Naive thymus-derived CD4-positive, alpha-beta T cell (primary cell): ENCODE data around the gene PTPN13. TPM values are rescaled to one million over a fixed set of nuclear protein-coding genes. Genes with fewer than 3 reads are reported as not detected.

Experiments used
- ATAC-seq: fragments of 150-1000 bp; cut with Tn5 transposase; 2 replicates; pipeline ENCODE4 v1.10.0; 2021; ENCODE audit warnings: mild to moderate bottlenecking, moderate library complexity
- CTCF ChIA-PET: fragments of 350-600 bp; sonication (Branson Sonifier 250); formaldehyde crosslinking; loops from one replicate; lab custom pipeline; 2021; ENCODE audit warnings: antibody characterized with exemption; lab: Charles Lee
- POLR2A ChIA-PET: fragments of 350-600 bp; sonication (Branson Sonifier 250); formaldehyde crosslinking; loops from one replicate; lab custom pipeline; 2021; ENCODE audit warnings: antibody characterized with exemption, inconsistent platforms; lab: Charles Lee
- DNase-seq, 9 donors: peaks; one replicate each; pipeline versions ENCODE4 v3.0.0 to v3.0.0-alpha.2; 2020 to 2022; ENCODE audit warnings: mixed read lengths in 1 of 9
- H3K27ac ChIP-seq: one replicate; pipeline ENCODE4 v1.7.0; 2013; ENCODE audit warnings: mild to moderate bottlenecking, low read depth, low read length, moderate library complexity
- H3K27me3 ChIP-seq, 2 donors: one replicate each; pipeline ENCODE4 v1.7.0; 2013; ENCODE audit warnings: low read length in 2 of 2, mild to moderate bottlenecking in 2 of 2, moderate library complexity in 2 of 2; ENCODE audit not compliant: control insufficient read depth in 2 of 2, insufficient read depth in 2 of 2
- H3K36me3 ChIP-seq, 3 experiments: 1 replicate in 2 of 3; 2 replicates in 1 of 3; pipeline ENCODE4 v1.7.0; 2013; ENCODE audit warnings: low read length in 3 of 3, mild to moderate bottlenecking in 3 of 3, moderate library complexity in 1 of 3; ENCODE audit not compliant: insufficient read depth in 3 of 3, control insufficient read depth in 2 of 3
- H3K4me1 ChIP-seq, 2 donors: one replicate each; pipeline ENCODE4 v1.7.0; 2013; ENCODE audit warnings: low read length in 2 of 2, mild to moderate bottlenecking in 2 of 2, moderate library complexity in 1 of 2; ENCODE audit not compliant: control insufficient read depth in 2 of 2, insufficient read depth in 2 of 2
- H3K4me3 ChIP-seq: 2 replicates; pipeline ENCODE4 v1.7.0; 2013; ENCODE audit warnings: mild to moderate bottlenecking, low read length
- H3K9me3 ChIP-seq, 3 experiments: 1 replicate in 2 of 3; 2 replicates in 1 of 3; pipeline ENCODE4 v1.7.0; 2013; ENCODE audit warnings: low read length in 3 of 3; ENCODE audit not compliant: control insufficient read depth in 2 of 3
- H3K27ac Mint-ChIP-seq, 9 donors: one replicate each; pipeline ENCODE4 v1.8.0; 2020 to 2022; ENCODE audit warnings: mixed read lengths in 9 of 9, mild to moderate bottlenecking in 8 of 9, moderate library complexity in 5 of 9, inconsistent platforms in 2 of 9
- H3K27me3 Mint-ChIP-seq, 5 donors: one replicate each; pipeline ENCODE4 v1.8.0; 2021 to 2022; ENCODE audit warnings: mixed read lengths in 5 of 5, mild to moderate bottlenecking in 1 of 5
- H3K36me3 Mint-ChIP-seq, 5 donors: one replicate each; pipeline ENCODE4 v1.8.0; 2020 to 2022; ENCODE audit warnings: mixed read lengths in 5 of 5, mild to moderate bottlenecking in 3 of 5, inconsistent platforms in 1 of 5
- H3K4me1 Mint-ChIP-seq, 7 donors: one replicate each; pipeline ENCODE4 v1.8.0; 2020 to 2022; ENCODE audit warnings: mixed read lengths in 7 of 7, mild to moderate bottlenecking in 3 of 7, inconsistent platforms in 1 of 7
- H3K4me3 Mint-ChIP-seq, 10 donors: one replicate each; pipeline ENCODE4 v1.8.0; 2020 to 2022; ENCODE audit warnings: mild to moderate bottlenecking in 10 of 10, mixed read lengths in 10 of 10, moderate library complexity in 6 of 10, inconsistent platforms in 2 of 10
- H3K9me3 Mint-ChIP-seq, 11 donors: one replicate each; pipeline ENCODE4 v1.8.0; 2020 to 2022; ENCODE audit warnings: mixed read lengths in 11 of 11, mild to moderate bottlenecking in 4 of 11, inconsistent platforms in 1 of 11, moderate library complexity in 1 of 11
- intact Hi-C, 2 donors: fragments of 100-400 bp; cut with micrococcal nuclease; formaldehyde crosslinking; loops; one replicate each; pipeline ENCODE4 v1.15.1; 2023
- polyA plus RNA-seq, 2 donors: library from polyadenylated mRNA; unstranded; fragments of 300-500 nt; fragmentation: Illumina TruSeq; gene quantifications; one replicate each; pipeline ENCODE4 v1.2.3, GENCODE V29; 2021
- total RNA-seq, 6 experiments: library from RNA in 5 of 6; stranded (reverse) in 5 of 6; gene quantifications; 1 replicate in 5 of 6; 2 replicates in 1 of 6; pipeline ENCODE4 v1.2.3 and lab custom pipeline; 2021 to 2026

Gene PTPN13
- total and polyA plus RNA-seq, 7 experiments from 2014 or later: 0.05 to 4.5 (median 0.21) TPM; not detected in 3

- H3K27ac Mint-ChIP-seq: no peak overlapping the region
- intact Hi-C loops: loop anchor here in 1 of 2 donors (5.0 kb wide), 2 partner anchors 100 to 300 kb away; no protein-coding TSS in a partner anchor
Observed at GRCh38 chr4:86596807-86597206, 2.7 kb downstream of the PTPN13 start.

GRCh38 chr4:86600007-86600653, 6.0 kb downstream of the PTPN13 start:
- Histone ChIP-seq H3K4me1 (no peaks in the 10 kb centered on the region), H3K36me3 (no peaks in the 10 kb centered on the region), H3K27ac (no peak overlapping the region), H3K27me3 (no peaks in the 10 kb centered on the region), H3K9me3 (no peaks in the 10 kb centered on the region), H3K4me3 (no peak overlapping the region)
- ChIA-PET POLR2A (no interaction called here), CTCF (interaction anchor here (0.7 kb wide), 1 partner anchor 287 kb away, joined by 3 read pairs; no protein-coding TSS in a partner anchor)
- DNase-seq: no peak
- intact Hi-C loops: no loop called here
- Mint-ChIP-seq H3K4me1 (peaks cover 0 to 13% (median 5%) of the 10 kb centered on the region in 7 donors), H3K27me3 (peaks cover 25 to 35% (median 33%) of the 10 kb centered on the region in 5 donors), H3K9me3 (no peaks in the 10 kb centered on the region), H3K4me3 (no peak overlapping the region), H3K27ac (no peak overlapping the region), H3K36me3 (no peaks in the 10 kb centered on the region)
- ATAC-seq: no peak

More at GRCh38 chr4:86596807-86597206, 2.7 kb downstream of the PTPN13 start:
- Histone ChIP-seq H3K4me1 (no peaks in the 10 kb centered on the region), H3K36me3 (no peaks in the 10 kb centered on the region), H3K27me3 (peaks cover 0 to 9% of the 10 kb centered on the region in 2 donors), H3K4me3 (no peak overlapping the region), H3K9me3 (no peaks in the 10 kb centered on the region), H3K27ac (no peak overlapping the region)
- Mint-ChIP-seq H3K4me3 (no peak overlapping the region), H3K36me3 (no peaks in the 10 kb centered on the region), H3K4me1 (peaks cover 5 to 30% (median 17%) of the 10 kb centered on the region in 7 donors), H3K9me3 (peaks cover 0 to 2% (median 0%) of the 10 kb centered on the region in 11 donors), H3K27me3 (peaks cover 45 to 59% (median 51%) of the 10 kb centered on the region in 5 donors)
- ATAC-seq (no peak), DNase-seq (no peak)
- ChIA-PET CTCF (interaction anchor here (0.7 kb wide), 1 partner anchor 894 kb away, joined by 6 read pairs; no protein-coding TSS in a partner anchor), POLR2A (no interaction called here)

- Histone ChIP-seq H3K9me3 (no peaks in the 10 kb centered on the region), H3K27me3 (no peaks in the 10 kb centered on the region), H3K4me1 (no peaks in the 10 kb centered on the region), H3K27ac (no peak overlapping the region), H3K36me3 (no peaks in the 10 kb centered on the region), H3K4me3 (no peak overlapping the region)
- no peak for ATAC-seq
- no peak overlapping the region for H3K4me3 Mint-ChIP-seq
- no peaks in the 10 kb centered on the region for H3K4me1 Mint-ChIP-seq
- ChIA-PET POLR2A (no interaction called here), CTCF (no interaction called here)
- H3K27ac Mint-ChIP-seq: no peak overlapping the region
- no peak for DNase-seq
- intact Hi-C loops: no loop called here
- no peaks in the 10 kb centered on the region for H3K9me3 Mint-ChIP-seq
- H3K36me3 Mint-ChIP-seq: no peaks in the 10 kb centered on the region
- peaks cover 5 to 21% (median 8%) of the 10 kb centered on the region in 5 donors for H3K27me3 Mint-ChIP-seq
Observed at GRCh38 chr4:86603311-86603885, 9.3 kb downstream of the PTPN13 start.

GRCh38 chr4:86606809-86607208, 12.7 kb downstream of the PTPN13 start:
- no peaks in the 10 kb centered on the region for H3K36me3 ChIP-seq
- CTCF ChIA-PET: no interaction called here
- peaks cover 0 to 17% (median 10%) of the 10 kb centered on the region in 5 donors for H3K27me3 Mint-ChIP-seq

GRCh38 chr4:86608757-86609375, 14.8 kb downstream of the PTPN13 start:
- H3K27ac ChIP-seq: no peak overlapping the region
- H3K36me3 Mint-ChIP-seq: no peaks in the 10 kb centered on the region
- no peak overlapping the region for H3K27ac Mint-ChIP-seq
- H3K4me1 ChIP-seq: no peaks in the 10 kb centered on the region
- peaks cover 0 to 16% (median 8%) of the 10 kb centered on the region in 5 donors for H3K27me3 Mint-ChIP-seq
- H3K4me1 Mint-ChIP-seq: no peaks in the 10 kb centered on the region
- no peaks in the 10 kb centered on the region for H3K27me3 ChIP-seq
- ChIA-PET POLR2A (no interaction called here), CTCF (no interaction called here)
- DNase-seq (no peak), ATAC-seq (no peak)
- no peak overlapping the region for H3K4me3 Mint-ChIP-seq
- no peaks in the 10 kb centered on the region for H3K9me3 ChIP-seq
- H3K36me3 ChIP-seq: no peaks in the 10 kb centered on the region
- H3K9me3 Mint-ChIP-seq: no peaks in the 10 kb centered on the region
- no peak overlapping the region for H3K4me3 ChIP-seq
- intact Hi-C loops: no loop called here

More at GRCh38 chr4:86606809-86607208, 12.7 kb downstream of the PTPN13 start:
- Histone ChIP-seq H3K4me3 (no peak overlapping the region), H3K9me3 (no peaks in the 10 kb centered on the region), H3K4me1 (no peaks in the 10 kb centered on the region), H3K27ac (no peak overlapping the region), H3K27me3 (no peaks in the 10 kb centered on the region)
- H3K27ac Mint-ChIP-seq: no peak overlapping the region
- POLR2A ChIA-PET: no interaction called here
- DNase-seq (no peak), ATAC-seq (no peak)
- H3K4me3 Mint-ChIP-seq: no peak overlapping the region
- H3K4me1 Mint-ChIP-seq: no peaks in the 10 kb centered on the region
- H3K36me3 Mint-ChIP-seq: no peaks in the 10 kb centered on the region
- intact Hi-C loops: no loop called here
- H3K9me3 Mint-ChIP-seq: no peaks in the 10 kb centered on the region

GRCh38 chr4:86611757-86612156, 17.6 kb downstream of the PTPN13 start:
- no peaks in the 10 kb centered on the region for H3K36me3 ChIP-seq
- H3K27me3 ChIP-seq: no peaks in the 10 kb centered on the region
- Mint-ChIP-seq H3K27me3 (peaks cover 0 to 8% (median 5%) of the 10 kb centered on the region in 5 donors), H3K4me1 (no peaks in the 10 kb centered on the region), H3K9me3 (peaks cover 0 to 3% (median 0%) of the 10 kb centered on the region in 11 donors), H3K27ac (no peak overlapping the region), H3K4me3 (no peak overlapping the region), H3K36me3 (no peaks in the 10 kb centered on the region)
- POLR2A ChIA-PET: no interaction called here
- H3K27ac ChIP-seq: no peak overlapping the region
- no peaks in the 10 kb centered on the region for H3K9me3 ChIP-seq
- DNase-seq: no peak
- H3K4me3 ChIP-seq: no peak overlapping the region
- no peaks in the 10 kb centered on the region for H3K4me1 ChIP-seq
- intact Hi-C loops: no loop called here
- ATAC-seq: no peak
- CTCF ChIA-PET: no interaction called here
